Gastrocnemius medialis (tissue), 4 donors: ENCODE results near the gene MRE11. TPM values are rescaled to one million over a fixed set of nuclear protein-coding genes. Genes with fewer than 3 reads are reported as not detected.

Source experiments
- ATAC-seq, 2 donors: fragments of 150-250 bp; one replicate each; pipeline ENCODE4 v1.9.1; 2016
- DNase-seq, 2 donors: peaks; one replicate each; pipeline ENCODE4 v3.0.0-alpha.2; 2019
- H3K27ac ChIP-seq, 4 donors: fragments of 200-600 bp; sonication (generic); 1 replicate in 1 of 4; 2 replicates in 3 of 4; pipeline ENCODE4 v1.5.1; 2016 to 2018; ENCODE audit warnings: mild to moderate bottlenecking in 2 of 4, moderate library complexity in 1 of 4
- H3K27me3 ChIP-seq, 3 donors: fragments of 200-600 bp; sonication (generic) in 2 of 3; 1 replicate in 1 of 3; 2 replicates in 2 of 3; pipeline versions ENCODE4 v1.5.1 to v1.6.0; 2016 to 2019; ENCODE audit warnings: mild to moderate bottlenecking in 1 of 3, moderate library complexity in 1 of 3
- H3K36me3 ChIP-seq, 2 donors: fragments of 200-600 bp; sonication (generic) in 1 of 2; one replicate each; pipeline ENCODE4 v1.5.1; 2017 to 2018
- H3K4me1 ChIP-seq, 2 donors: fragments of 200-600 bp; sonication (generic) in 1 of 2; one replicate each; pipeline ENCODE4 v1.5.1; 2016 to 2017; ENCODE audit warnings: mild to moderate bottlenecking in 2 of 2
- H3K4me3 ChIP-seq, 4 donors: fragments of 200-600 bp; sonication (generic) in 3 of 4; 1 replicate in 1 of 4; 2 replicates in 3 of 4; pipeline ENCODE4 v1.5.1; 2016 to 2019; ENCODE audit warnings: mild to moderate bottlenecking in 2 of 4
- H3K9me3 ChIP-seq, 3 donors: fragments of 200-600 bp; sonication (generic) in 2 of 3; 1 replicate in 1 of 3; 2 replicates in 2 of 3; pipeline ENCODE4 v1.5.1; 2016 to 2019
- CTCF ChIP-seq, 5 experiments: fragments of 450-650 bp in 3 of 5; fragments of 200-600 bp in 2 of 5; sonication (generic) in 2 of 5; IDR thresholded peaks in 4 of 5; conservative IDR thresholded peaks in 1 of 5; 1 replicate in 4 of 5; 2 replicates in 1 of 5; pipeline ENCODE4 v1.5.1; 2016 to 2019; ENCODE audit warnings: antibody characterized with exemption in 5 of 5, mild to moderate bottlenecking in 3 of 5, moderate library complexity in 3 of 5
- POLR2A ChIP-seq, 2 donors: fragments of 450-650 bp; IDR thresholded peaks; one replicate each; pipeline ENCODE4 v1.6.1; 2017; ENCODE audit warnings: antibody characterized with exemption in 2 of 2, mild to moderate bottlenecking in 2 of 2, moderate library complexity in 2 of 2
- in situ Hi-C, 4 donors: fragments of 200-750 bp; cut with MboI; loops; one replicate each; pipeline versions ENCODE4 v1.15.0 to v1.8.0; 2017; ENCODE audit warnings: low sequenced_read_pairs in 4 of 4
- intact Hi-C: fragments of 100-400 bp; cut with DNase I; formaldehyde crosslinking; loops from one replicate; pipeline ENCODE4 v1.15.1; 2023; ENCODE audit warnings: low total_unique reads
- total RNA-seq, 4 donors: library from RNA; depleted of rRNA; stranded (reverse); fragments of >200 nt; gene quantifications; one replicate each; pipeline versions ENCODE4 v1.1.0 to v1.2.3, GENCODE V29; 2016

Gene MRE11
- total RNA-seq, 4 donors from 2014 or later: 5.3 to 12.3 (median 5.9) TPM

GRCh38 chr11:94501522-94501921 is 7.9 kb upstream of the MRE11 start:
- Histone ChIP-seq H3K27ac (no peak overlapping the region), H3K4me1 (no peaks in the 10 kb centered on the region), H3K9me3 (no peaks in the 10 kb centered on the region), H3K27me3 (no peaks in the 10 kb centered on the region), H3K36me3 (peaks cover 3 to 45% of the 10 kb centered on the region in 2 donors), H3K4me3 (no peak overlapping the region)
- in situ Hi-C loops: loop anchor here in 3 of 4 donors (5.0 to 25.0 kb wide), 3 partner anchors 604 to 614 kb away; no protein-coding TSS in a partner anchor
- intact Hi-C loops: no loop called here
- ATAC-seq (no peak), DNase-seq (no peak)
- no peak for TF ChIP-seq POLR2A (IDR thresholded peaks at IDR 0.05)
- no peak for TF ChIP-seq CTCF (IDR thresholded peaks at IDR 0.05 in 4 of 5, conservative IDR thresholded peaks at IDR 0.05 in 1 of 5)

GRCh38 chr11:94500181-94500580 is 6.5 kb upstream of the MRE11 start:
- TF ChIP-seq POLR2A (IDR thresholded peaks at IDR 0.05) (no peak), CTCF (IDR thresholded peaks at IDR 0.05 in 4 of 5, conservative IDR thresholded peaks at IDR 0.05 in 1 of 5) (no peak)
- intact Hi-C loops (no loop called here), in situ Hi-C loops (loop anchor here in 3 of 4 donors (5.0 to 25.0 kb wide), 3 partner anchors 603 to 613 kb away; no protein-coding TSS in a partner anchor)
- peaks cover 3 to 5% of the 10 kb centered on the region in 2 donors for H3K4me1 ChIP-seq
- ATAC-seq (no peak), DNase-seq (no peak)
- no peaks in the 10 kb centered on the region for H3K9me3 ChIP-seq
- H3K27me3 ChIP-seq: no peaks in the 10 kb centered on the region
- peaks cover 3 to 47% of the 10 kb centered on the region in 2 donors for H3K36me3 ChIP-seq
- H3K4me3 ChIP-seq: no peak overlapping the region
- no peak overlapping the region for H3K27ac ChIP-seq

- H3K4me1 ChIP-seq: peaks cover 24 to 27% of the 10 kb centered on the region in 2 donors
- no peak for DNase-seq
- H3K4me3 ChIP-seq: peak overlapping the region; percentile 80 to 94 (median 86)
- no peak for TF ChIP-seq CTCF (IDR thresholded peaks at IDR 0.05 in 4 of 5, conservative IDR thresholded peaks at IDR 0.05 in 1 of 5)
- TF ChIP-seq POLR2A (IDR thresholded peaks at IDR 0.05): no peak
- H3K9me3 ChIP-seq: no peaks in the 10 kb centered on the region
- peak overlapping the region; percentile 76 to 87 (median 82) for H3K27ac ChIP-seq
- intact Hi-C loops (loop anchor here (5.0 kb wide), 1 partner anchor 478 kb away; the partner anchor contains the start of genes CWC15 and KDM4D), in situ Hi-C loops (loop anchor here (25.0 kb wide), 3 partner anchors 707 to 1293 kb away; partner anchors contain the start of genes CEP57 (in 2 of the 4), FAM76B (in 2 of the 4), MED17 (in 2 of the 4) and C11orf54 (in 1 of the 4))
- peaks cover 3 to 42% of the 10 kb centered on the region in 2 donors for H3K36me3 ChIP-seq
- H3K27me3 ChIP-seq: no peaks in the 10 kb centered on the region
- peak; percentile 64 to 68 for ATAC-seq
Observed at GRCh38 chr11:94494126-94494680, 559 bp upstream of the MRE11 start.

GRCh38 chr11:94486068-94486467 is 7.6 kb downstream of the MRE11 start:
- ATAC-seq (no peak), DNase-seq (no peak)
- H3K9me3 ChIP-seq: no peaks in the 10 kb centered on the region
- no peak overlapping the region for H3K4me3 ChIP-seq
- no peak for TF ChIP-seq CTCF (IDR thresholded peaks at IDR 0.05 in 4 of 5, conservative IDR thresholded peaks at IDR 0.05 in 1 of 5)
- TF ChIP-seq POLR2A (IDR thresholded peaks at IDR 0.05): no peak
- H3K27ac ChIP-seq: no peak overlapping the region
- in situ Hi-C loops (loop anchor here (25.0 kb wide), 3 partner anchors 699 to 1301 kb away; partner anchors contain the start of genes CEP57 (in 2 of the 4), FAM76B (in 2 of the 4), MED17 (in 2 of the 4) and C11orf54 (in 1 of the 4)), intact Hi-C loops (no loop called here)
- H3K4me1 ChIP-seq: no peaks in the 10 kb centered on the region
- H3K36me3 ChIP-seq: peaks cover 0 to 88% of the 10 kb centered on the region in 2 donors
- no peaks in the 10 kb centered on the region for H3K27me3 ChIP-seq
